ENCODE measurements around the gene NAT14.

NAT14 gene

GRCh38 chr19:55453511-55454260 lies 31.3 kb upstream of the NAT14 start:
- no peak for DNase-seq (ENCODE audit: low spot score)

GRCh38 chr19:55454787-55455243 lies 30.2 kb upstream of the NAT14 start:
- DNase-seq (ENCODE audit: low spot score): peak; percentile 62

GRCh38 chr19:55455576-55456235 lies 29.3 kb upstream of the NAT14 start:
- DNase-seq (ENCODE audit: low spot score): no peak

GRCh38 chr19:55456347-55456746 lies 28.6 kb upstream of the NAT14 start:
- DNase-seq (ENCODE audit: low spot score): no peak

- DNase-seq (ENCODE audit: low spot score): no peak
Observed at GRCh38 chr19:55457683-55458457, 27.1 kb upstream of the NAT14 start.

- DNase-seq (ENCODE audit: low spot score): no peak
Observed at GRCh38 chr19:55459551-55459949, 25.4 kb upstream of the NAT14 start.

GRCh38 chr19:55459950-55460657 lies 24.9 kb upstream of the NAT14 start:
- no peak for DNase-seq (ENCODE audit: low spot score)

- peak; percentile 81 for DNase-seq (ENCODE audit: low spot score)
Observed at GRCh38 chr19:55460670-55461258, 24.2 kb upstream of the NAT14 start.

- DNase-seq (ENCODE audit: low spot score): peak; percentile 100
Observed at GRCh38 chr19:55461259-55461973, 23.6 kb upstream of the NAT14 start, which contains the start of gene ISOC2. ISOC2 (minus strand) TSS chr19:55461642; CDS start chr19:55456486, 5,156 bp downstream.

GRCh38 chr19:55461974-55462626 lies 22.9 kb upstream of the NAT14 start:
- no peak for DNase-seq (ENCODE audit: low spot score)

GRCh38 chr19:55462722-55463121 lies 22.3 kb upstream of the NAT14 start:
- DNase-seq (ENCODE audit: low spot score): no peak

GRCh38 chr19:55463583-55464031 lies 21.4 kb upstream of the NAT14 start:
- no peak for DNase-seq (ENCODE audit: low spot score)

- DNase-seq (ENCODE audit: low spot score): no peak
Observed at GRCh38 chr19:55464039-55464661, 20.8 kb upstream of the NAT14 start.

GRCh38 chr19:55464662-55465054 lies 20.3 kb upstream of the NAT14 start, which contains the start of gene C19orf85:
C19orf85 (minus strand) TSS chr19:55464751; CDS start chr19:55464554, 197 bp downstream.
- DNase-seq (ENCODE audit: low spot score): no peak

GRCh38 chr19:55465460-55466240 lies 19.3 kb upstream of the NAT14 start:
- DNase-seq (ENCODE audit: low spot score): no peak

GRCh38 chr19:55466241-55466614 lies 18.8 kb upstream of the NAT14 start:
- no peak for DNase-seq (ENCODE audit: low spot score)

- no peak for DNase-seq (ENCODE audit: low spot score)
Observed at GRCh38 chr19:55467236-55468053, 17.5 kb upstream of the NAT14 start.

- DNase-seq (ENCODE audit: low spot score): no peak
Observed at GRCh38 chr19:55468054-55468393, 17.0 kb upstream of the NAT14 start.

Data from cerebellar cortex (tissue), 1 donor.